Testis (tissue), 2 donors: Measurements from ENCODE around the gene PFKFB3.

Experiments used
- CTCF ChIP-seq, 3 experiments: fragments of 450-650 bp in 2 of 3; fragments of 200-600 bp in 1 of 3; sonication (generic) in 1 of 3; IDR thresholded peaks; one replicate each; pipeline ENCODE4 v1.5.1; 2016 to 2019; ENCODE audit warnings: antibody characterized with exemption in 3 of 3, mild to moderate bottlenecking in 2 of 3, moderate library complexity in 1 of 3
- POLR2A ChIP-seq: fragments of 450-650 bp; IDR thresholded peaks from one replicate; pipeline ENCODE4 v1.6.1; 2017; ENCODE audit warnings: antibody characterized with exemption, mild to moderate bottlenecking, moderate library complexity

DNA sequence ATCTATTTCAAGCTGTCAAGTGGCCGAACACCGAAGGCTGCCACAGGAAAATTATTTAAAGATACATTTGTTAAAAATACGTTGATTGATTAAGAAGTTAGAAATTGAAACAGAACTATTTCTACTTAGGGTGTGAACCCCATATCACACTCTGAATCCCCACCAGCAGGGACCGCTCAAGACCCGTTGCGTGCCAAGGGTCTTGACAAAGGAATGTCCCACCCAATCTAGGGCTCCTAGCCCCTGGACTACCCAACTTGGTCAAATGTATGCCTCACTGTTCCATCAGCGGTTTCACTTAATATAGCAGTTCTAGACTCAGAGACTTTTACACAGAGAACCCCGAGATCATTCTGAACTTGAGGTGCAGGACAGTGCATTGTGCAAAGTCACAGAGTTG is 11.6 kb upstream of the PFKFB3 start:
- TF ChIP-seq CTCF (IDR thresholded peaks at IDR 0.05) (no peak), POLR2A (no peak)
